Activated naive CD8-positive, alpha-beta T cell treated with anti-CD3 and anti-CD28 coated beads, Interleukin-2, amount 50 U/mL, for 16 hours (primary cell): Measurements from ENCODE around the gene SIL1.
"Not testable (repeated sequence)": the region's sequence is repeated elsewhere in the genome, so short reads cannot be mapped to it uniquely, and the experiment has no call there.

Source experiments
- DNase-seq: peaks from one replicate; pipeline ENCODE4 v3.0.0-alpha.2; 2020; ENCODE audit warnings: low read depth, low spot score

The SIL1 gene

DNA sequence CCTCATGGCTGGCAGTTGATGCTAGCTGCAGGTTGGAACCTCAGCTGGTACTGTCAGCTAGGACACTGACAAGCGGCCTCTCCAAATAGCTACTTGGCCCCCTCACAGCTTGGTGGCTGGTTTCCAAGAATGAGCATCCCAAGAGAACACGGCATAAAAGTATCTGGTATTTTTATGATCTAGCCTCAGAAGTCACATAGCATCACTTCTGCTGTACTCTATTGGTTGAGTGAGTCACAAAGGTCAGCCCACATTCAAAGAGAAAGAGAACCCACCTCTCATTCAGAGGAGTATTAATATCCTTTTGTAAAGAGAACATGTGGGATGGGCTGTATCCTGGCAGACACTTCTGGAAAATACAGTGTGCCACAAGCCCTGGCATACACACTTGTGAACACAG is 6.0 kb upstream of the SIL1 start:
- DNase-seq = no peak

GRCh38 chr5:139199321-139199720 is 1.2 kb upstream of the SIL1 start:
- no peak for DNase-seq

DNA sequence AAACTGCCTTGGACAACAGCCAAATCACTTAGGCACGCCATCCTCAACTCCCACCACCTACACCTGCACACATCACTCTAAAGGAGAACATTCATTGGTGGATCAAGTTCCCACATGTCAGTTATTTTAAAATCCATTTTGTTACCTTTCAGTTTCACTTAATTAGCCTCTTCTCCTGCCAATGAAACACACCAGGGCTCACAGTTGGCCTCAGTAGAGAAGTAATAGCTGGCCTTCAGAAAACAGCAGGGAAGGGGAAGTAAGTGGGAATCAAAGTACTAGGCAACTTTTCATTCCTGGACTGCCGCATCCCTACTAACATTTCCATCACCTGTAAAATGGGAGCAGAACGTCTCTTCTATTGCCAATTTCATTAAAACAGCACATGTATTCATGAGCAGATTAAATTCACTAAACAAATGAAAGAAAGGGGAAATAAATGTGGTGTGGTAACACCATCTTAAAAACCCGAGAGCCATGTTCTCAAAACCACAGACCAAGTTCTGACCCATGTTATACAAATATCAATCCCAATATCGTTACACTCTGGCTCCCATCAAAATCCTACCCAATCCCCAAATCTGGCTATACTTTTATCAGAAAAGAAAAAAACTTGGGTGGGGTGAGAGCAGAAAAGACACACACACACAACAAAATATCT is 1.7 kb downstream of the SIL1 start:
- no peak for DNase-seq

DNA sequence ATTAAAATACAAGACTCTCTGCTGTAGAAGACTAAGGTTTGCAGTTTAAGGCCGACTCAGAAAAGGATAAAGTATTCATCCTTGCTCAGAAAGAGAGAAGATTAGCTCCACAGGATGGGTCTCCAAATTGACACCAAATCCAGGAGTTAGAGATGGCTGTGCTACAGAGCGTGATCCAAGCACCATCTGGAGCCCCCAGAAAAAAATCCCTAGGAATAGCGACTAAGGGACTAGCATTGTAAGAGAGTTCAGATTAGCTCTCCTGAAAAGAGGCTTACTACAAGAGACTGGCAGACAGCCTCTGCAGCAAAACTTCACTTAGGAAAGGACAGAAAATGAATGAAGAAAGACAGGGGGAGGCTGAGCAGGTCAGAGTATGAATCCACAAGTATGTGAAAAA is 3.7 kb downstream of the SIL1 start:
- no peak for DNase-seq

DNA sequence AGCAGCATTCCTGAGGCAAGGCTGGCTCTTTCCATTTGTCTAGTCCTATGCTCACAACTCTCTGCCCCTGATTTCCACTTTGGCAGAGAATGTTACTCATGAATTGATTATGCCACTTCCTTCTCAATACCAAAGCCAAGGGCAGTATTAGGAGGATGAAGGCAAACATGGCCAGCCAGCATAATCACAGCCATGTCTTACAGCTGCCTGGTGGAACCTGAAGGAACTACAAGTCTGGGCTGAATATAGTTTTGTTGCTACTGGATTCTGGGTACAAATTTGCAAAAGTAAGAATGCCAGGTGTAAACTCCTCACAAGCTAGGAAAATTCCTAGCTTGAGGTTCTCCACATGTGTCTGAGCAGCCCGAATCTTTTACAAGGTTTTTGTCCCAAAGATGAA is 4.2 kb downstream of the SIL1 start:
- no peak for DNase-seq

DNA sequence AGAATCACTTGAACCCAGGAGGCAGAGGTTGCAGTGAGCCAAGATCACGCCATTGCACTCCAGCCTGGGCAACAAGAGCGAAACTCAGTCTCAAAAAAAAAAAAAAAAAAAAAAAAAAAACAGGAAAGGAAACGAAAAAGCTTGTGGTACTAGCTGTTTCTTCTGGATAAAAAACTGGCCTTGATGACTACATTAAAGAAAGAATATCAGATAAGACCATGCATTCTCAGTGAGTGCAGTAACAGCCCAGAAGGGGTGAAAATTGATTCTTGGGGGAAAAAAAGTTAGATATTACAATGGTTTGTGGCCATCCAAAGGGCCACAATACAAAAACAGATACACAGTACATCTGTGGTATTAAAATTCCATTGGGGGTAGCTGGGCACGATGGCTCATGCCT is 5.3 kb downstream of the SIL1 start:
- DNase-seq = not testable (repeated sequence)

- DNase-seq = not testable (repeated sequence)
Observed at GRCh38 chr5:139191954-139192353, 6.2 kb downstream of the SIL1 start.

GRCh38 chr5:139190125-139190524 is 8.0 kb downstream of the SIL1 start:
- no peak for DNase-seq

DNA sequence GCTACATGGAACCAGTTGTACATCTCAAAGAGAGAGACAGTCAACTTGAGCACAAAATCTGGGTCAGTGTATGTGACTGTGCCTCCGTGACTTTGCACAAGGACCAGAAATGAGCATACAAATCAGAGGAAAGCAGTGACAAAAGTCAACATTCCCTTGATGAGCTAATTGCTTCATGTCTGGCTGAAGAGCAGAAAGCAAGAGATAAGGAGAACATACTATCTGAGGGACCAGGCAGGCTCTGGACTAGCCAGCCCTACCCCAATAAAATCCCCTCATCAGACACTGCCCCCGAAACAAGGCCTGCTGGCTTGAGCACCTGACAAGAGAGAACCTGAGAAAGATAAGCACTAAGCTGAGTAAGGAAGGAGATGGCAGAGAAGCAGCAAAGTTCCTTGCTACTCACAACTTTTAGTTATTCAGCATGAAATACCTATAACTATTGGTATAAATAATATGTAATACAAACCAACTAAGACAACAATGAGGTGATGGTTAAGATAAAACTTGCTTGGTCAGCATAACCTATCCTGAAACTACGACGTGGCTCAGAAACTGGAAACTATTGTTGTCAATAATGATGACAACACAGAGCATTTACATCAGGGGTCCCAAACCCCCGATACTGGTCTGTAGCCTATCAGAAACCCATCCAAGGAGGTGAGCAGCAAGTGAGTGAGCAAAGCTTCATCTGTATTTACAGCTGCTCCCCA is 9.5 kb downstream of the SIL1 start:
- DNase-seq = no peak

DNA sequence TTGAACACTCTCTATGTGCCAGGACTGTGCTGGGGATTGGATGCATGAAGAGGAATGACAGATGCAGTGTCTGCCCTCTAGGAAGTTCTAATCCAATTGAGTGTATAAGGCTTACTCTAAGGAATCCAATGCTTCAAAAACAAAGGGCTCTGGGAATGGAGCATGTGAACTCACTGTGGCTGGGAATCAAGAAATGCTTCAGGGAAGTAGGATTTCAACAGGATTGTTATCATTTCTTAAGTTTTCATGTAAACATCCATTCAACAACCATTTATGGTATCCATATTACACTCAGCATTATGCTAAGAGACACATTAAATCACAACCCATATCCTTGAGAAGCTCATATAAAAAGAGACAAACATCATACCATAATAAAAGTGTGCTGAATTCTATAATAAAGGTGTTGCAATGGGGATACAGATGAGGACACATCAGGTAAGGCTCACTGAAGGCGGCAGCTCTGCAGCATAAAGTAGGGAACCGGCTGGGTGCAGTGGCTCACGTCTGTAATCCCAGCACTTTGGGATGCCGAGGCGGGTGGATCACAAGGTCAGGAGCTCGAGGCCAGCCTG is 11.3 kb downstream of the SIL1 start:
- DNase-seq = no peak

DNA sequence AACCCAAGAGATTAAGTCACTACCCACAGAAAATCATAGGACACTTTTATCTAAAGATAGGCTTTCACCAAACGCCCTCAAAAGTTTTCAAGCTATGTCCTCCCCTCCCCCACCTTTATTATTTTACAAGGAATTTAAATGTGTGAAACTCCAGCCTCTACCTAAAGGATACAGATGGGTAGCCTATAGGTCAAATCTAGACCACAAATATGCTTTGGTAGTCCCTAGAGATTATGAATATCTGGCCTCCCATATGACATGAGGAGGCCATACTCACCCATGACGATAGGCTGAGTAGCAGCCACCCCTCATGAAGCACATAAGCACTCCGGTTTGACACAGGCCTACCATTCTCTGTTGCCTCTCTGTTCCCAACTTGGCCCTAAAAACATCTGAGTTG is 11.9 kb downstream of the SIL1 start:
- no peak for DNase-seq

DNA sequence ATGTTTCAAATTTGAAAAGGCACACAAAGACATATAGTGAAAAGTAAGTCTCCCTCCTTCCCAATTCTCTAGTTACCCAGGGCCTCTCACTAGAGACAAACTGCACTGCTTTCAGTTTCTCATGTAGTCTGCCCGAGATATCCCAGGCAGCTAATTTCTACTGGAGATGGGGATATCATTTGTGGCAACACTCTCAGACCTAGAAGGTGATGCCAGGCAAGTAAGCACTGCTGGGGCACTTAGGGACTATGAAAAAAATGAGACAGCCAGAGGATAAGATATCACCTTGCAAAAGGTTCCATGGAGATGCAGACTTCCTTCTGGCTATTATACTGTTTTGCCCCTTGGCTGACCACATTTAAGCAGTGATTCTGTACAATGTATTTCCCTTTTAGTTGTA is 12.6 kb downstream of the SIL1 start:
- DNase-seq = no peak

DNA sequence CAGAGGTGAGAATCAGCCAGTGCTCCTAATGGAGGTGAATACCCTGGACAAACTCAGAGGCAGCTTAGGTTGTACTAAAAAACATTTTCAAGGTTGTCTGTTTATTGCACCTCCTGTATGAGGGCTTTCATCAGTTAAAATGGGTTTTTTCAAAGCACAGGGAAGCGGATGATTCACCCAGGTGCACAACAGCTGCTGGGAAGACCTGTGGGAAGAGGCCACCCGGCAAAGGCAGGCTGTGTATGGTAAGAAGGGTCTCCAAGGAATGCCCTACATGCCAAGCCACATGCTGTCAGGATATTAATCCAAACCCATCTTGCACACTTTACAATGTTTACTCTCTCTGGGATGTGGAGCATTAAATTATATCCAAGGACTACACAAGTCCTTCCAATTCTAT is 14.7 kb downstream of the SIL1 start:
- DNase-seq = no peak

DNA sequence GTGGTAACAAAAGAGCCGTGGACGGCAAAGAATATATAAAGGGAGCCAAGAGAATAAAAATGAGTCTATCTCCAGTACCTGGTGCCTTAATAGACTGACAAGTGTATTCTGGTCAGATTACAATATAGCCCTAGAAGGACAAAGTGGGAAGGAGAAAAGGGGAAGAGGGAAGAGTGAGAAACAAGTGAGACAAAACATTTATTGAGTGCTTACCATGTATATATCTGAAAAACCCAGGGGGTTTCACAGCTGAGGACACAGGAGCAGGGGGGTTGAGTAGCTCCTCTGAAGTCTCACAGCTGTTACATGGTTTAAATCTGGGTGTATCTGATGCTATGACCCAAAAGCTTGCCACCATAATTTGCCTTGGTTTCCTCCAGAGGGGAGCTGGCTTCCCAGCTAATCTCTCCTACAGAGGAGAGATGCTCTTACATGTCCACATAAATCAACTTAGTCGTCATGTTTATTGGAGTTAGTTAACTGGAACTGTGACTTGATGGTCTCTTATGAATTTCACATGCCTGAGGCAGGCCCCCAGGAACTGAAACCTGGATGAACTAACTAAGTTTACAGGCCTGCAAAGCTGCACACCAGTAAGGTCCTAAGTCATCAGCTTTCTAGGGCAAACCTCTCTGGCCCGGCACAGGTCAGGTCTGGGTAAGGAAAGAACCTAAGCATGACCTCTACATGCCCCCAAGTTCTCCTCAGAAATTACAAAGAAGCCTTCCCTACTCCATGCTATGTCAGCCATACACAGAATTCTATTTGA is 15.5 kb downstream of the SIL1 start:
- DNase-seq = no peak

DNA sequence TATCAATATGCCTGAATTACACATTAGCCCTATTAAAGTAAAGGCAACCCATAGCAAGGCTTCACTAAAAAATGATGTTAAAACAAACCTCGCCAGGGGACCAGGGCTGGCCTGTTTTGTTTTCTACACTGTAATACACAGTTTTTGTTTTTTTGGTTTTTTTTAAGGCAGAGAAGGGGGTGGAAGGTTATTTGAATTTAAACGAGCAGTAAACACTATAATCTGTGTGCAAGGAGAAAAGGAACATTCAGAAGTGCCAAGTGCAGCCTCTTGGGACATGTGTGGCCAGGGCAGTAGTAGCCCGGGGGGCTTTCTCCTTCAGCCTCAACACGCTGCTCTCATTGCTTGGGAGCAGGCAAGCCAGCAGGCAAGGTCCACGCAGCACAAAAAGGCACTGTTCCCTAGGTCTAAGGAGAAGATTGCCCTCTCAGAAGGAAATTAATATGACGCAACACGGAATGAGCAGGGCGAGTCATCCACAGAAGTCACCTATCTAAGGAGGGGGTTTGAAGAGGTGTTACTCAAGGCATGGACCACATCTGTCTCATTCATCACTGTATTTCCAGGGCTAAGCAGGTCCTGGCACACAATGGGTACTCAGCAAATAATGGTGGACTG is 16.2 kb downstream of the SIL1 start:
- DNase-seq = no peak

DNA sequence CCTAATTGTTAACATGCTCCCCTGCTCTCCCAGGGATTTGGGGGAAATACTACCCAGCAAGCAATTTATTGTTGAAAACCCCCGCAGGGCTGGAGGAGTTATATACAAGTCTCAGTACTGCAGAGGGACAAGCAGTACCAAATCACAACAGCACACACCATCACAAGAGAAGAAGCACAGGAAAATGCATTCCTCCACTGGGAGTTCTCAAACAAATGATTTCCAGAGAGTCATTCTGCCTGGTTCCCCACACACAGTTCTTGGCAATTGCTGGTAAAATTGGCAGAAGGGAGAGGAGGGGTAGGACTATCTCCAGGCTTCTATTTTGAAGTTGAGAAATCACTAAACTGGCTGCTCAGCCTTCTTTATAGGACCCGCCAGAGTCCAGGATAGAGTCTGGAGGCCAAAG is 16.8 kb downstream of the SIL1 start:
- DNase-seq = no peak

DNA sequence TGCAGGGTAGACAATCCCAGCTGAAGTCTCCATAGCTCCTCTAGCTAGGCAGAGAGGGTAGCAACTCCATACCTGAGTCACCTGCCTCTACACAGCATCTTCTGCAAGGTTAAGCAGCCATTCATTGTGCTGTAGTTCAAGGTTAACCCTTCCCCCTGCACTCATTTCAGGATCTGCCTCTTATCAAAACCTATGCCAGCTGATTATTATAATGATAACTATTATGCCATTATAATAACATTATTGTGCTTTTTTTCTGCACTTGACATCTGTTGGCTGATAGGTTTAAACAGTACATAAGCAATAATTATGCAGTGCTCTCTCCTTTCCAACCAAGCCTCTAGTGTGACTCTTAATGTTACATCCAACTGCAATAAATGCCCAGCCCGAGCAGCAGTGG is 17.3 kb downstream of the SIL1 start:
- DNase-seq = no peak

GRCh38 chr5:139179778-139180513 is 18.2 kb downstream of the SIL1 start:
- not testable (repeated sequence) for DNase-seq

DNA sequence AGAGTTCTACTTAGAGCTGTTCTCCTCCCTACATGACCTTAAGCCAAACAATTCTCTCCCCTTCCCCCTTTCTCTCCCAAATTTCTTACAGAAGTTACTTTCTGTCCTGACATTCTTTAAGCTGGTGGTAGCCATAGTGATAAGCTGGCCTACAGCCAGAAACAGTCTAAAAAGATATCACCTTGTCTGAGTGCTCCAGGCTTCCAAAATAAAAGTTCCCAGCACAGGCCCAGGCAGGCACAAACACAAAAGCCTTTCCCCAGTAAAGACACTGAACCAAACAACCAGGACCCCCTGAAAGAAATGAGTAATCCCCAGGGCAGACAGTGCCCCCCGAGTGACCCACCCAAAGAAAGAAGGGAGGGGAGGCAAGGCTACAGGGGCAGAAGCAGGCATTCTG is 19.2 kb downstream of the SIL1 start:
- DNase-seq = no peak

GRCh38 chr5:139178589-139178917 is 19.6 kb downstream of the SIL1 start:
- no peak for DNase-seq

GRCh38 chr5:139177809-139178588 is 20.2 kb downstream of the SIL1 start:
- no peak for DNase-seq
